Measurements from ENCODE around the gene CUBN. TPM values are rescaled to one million over a fixed set of nuclear protein-coding genes. Genes with fewer than 3 reads are reported as not detected.

Gene CUBN
- total RNA-seq, 4 donors from 2014 or later, result 0.54 to 1.8 (median 1.3) TPM

GRCh38 chr10:16909271-16909767 lies 220.3 kb downstream of the CUBN start:
- no peak for DNase-seq (ENCODE audit: low spot score in 2 of 2)
- H3K4me3 ChIP-seq (ENCODE audit: low read depth, poor library complexity, severe bottlenecking), result no peak overlapping the region
- intact Hi-C loops (cut with DNase I; ENCODE audit: low total_unique reads), result no loop called here
- TF ChIP-seq POLR2A (IDR thresholded peaks at IDR 0.05) (no peak), CTCF (IDR thresholded peaks at IDR 0.05) (no peak)
- 76 to 81% methylated on average over 1 of the region's 1 CpG for WGBS, 2 donors

GRCh38 chr10:16907687-16908086 lies 221.9 kb downstream of the CUBN start:
- H3K4me3 ChIP-seq (ENCODE audit: low read depth, poor library complexity, severe bottlenecking), result no peak overlapping the region
- DNase-seq (ENCODE audit: low spot score in 2 of 2), result no peak
- TF ChIP-seq POLR2A (IDR thresholded peaks at IDR 0.05), result no peak
- TF ChIP-seq CTCF (IDR thresholded peaks at IDR 0.05), result no peak
- intact Hi-C loops (cut with DNase I; ENCODE audit: low total_unique reads), result no loop called here
- WGBS, 2 donors, result 68 to 75% methylated on average over 2 of the region's 2 CpGs

GRCh38 chr10:16905320-16905719 lies 224.3 kb downstream of the CUBN start:
- no peak overlapping the region for H3K4me3 ChIP-seq (ENCODE audit: low read depth, poor library complexity, severe bottlenecking)
- intact Hi-C loops (cut with DNase I; ENCODE audit: low total_unique reads), result no loop called here
- WGBS, 2 donors, result 68 to 78% methylated on average over 8 of the region's 8 CpGs
- peak in 1 of 2 donors; percentile 43 for DNase-seq (ENCODE audit: low spot score in 2 of 2)
- TF ChIP-seq POLR2A (IDR thresholded peaks at IDR 0.05) (no peak), CTCF (IDR thresholded peaks at IDR 0.05) (no peak)

GRCh38 chr10:16904639-16905061 lies 225.0 kb downstream of the CUBN start:
- no peak overlapping the region for H3K4me3 ChIP-seq (ENCODE audit: low read depth, poor library complexity, severe bottlenecking)
- DNase-seq (ENCODE audit: low spot score in 2 of 2), result no peak
- TF ChIP-seq CTCF (IDR thresholded peaks at IDR 0.05), result no peak
- no peak for TF ChIP-seq POLR2A (IDR thresholded peaks at IDR 0.05)
- WGBS, 2 donors, result 75 to 79% methylated on average over 4 of the region's 4 CpGs
- intact Hi-C loops (cut with DNase I; ENCODE audit: low total_unique reads), result no loop called here

DNA sequence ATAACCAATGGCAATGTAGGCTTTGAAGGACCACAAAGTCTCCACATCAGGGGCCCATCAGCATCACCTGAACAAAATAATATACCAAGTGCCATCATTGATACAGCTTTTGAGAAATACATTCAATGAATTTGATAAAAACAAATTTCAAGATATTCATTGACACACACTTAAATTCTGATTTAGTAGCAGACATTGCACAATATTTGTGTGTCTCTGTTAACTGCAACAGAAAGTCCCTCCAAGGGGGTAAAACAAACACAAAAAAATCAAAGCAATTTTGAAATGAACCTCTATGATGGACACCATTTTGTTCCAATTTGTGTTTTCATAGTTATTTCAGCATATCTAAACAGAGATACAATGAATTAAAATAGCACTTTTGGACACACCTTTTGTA lies 225.6 kb downstream of the CUBN start:
- no peak overlapping the region for H3K4me3 ChIP-seq (ENCODE audit: low read depth, poor library complexity, severe bottlenecking)
- intact Hi-C loops (cut with DNase I; ENCODE audit: low total_unique reads), result no loop called here
- TF ChIP-seq POLR2A (IDR thresholded peaks at IDR 0.05) (no peak), CTCF (IDR thresholded peaks at IDR 0.05) (no peak)
- DNase-seq (ENCODE audit: low spot score in 2 of 2), result no peak

- H3K4me3 ChIP-seq (ENCODE audit: low read depth, poor library complexity, severe bottlenecking), result no peak overlapping the region
- DNase-seq (ENCODE audit: low spot score in 2 of 2), result no peak
- WGBS, 2 donors, result 83 to 96% methylated on average over 1 of the region's 1 CpG
- no peak for TF ChIP-seq CTCF (IDR thresholded peaks at IDR 0.05)
- no peak for TF ChIP-seq POLR2A (IDR thresholded peaks at IDR 0.05)
- intact Hi-C loops (cut with DNase I; ENCODE audit: low total_unique reads), result no loop called here
Measured at GRCh38 chr10:16902606-16903005, 227.0 kb downstream of the CUBN start.
